OCI-LY1 (cell line): Measurements from ENCODE around the gene NOXO1.

ENCODE experiments used
- H2AFZ ChIP-seq: fragments of 200-600 bp; sonication (generic), shearing (Covaris generic); 2 replicates; pipeline ENCODE4 v1.6.0; 2014; ENCODE audit warnings: antibody characterized with exemption, mild to moderate bottlenecking, low read length
- H3F3A ChIP-seq: fragments of 200-600 bp; sonication (generic), shearing (Covaris generic); 2 replicates; pipeline ENCODE4 v1.6.0; 2014; ENCODE audit warnings: mild to moderate bottlenecking, antibody characterized with exemption, low read length, moderate library complexity; ENCODE audit not compliant: insufficient read depth
- H3K27ac ChIP-seq: fragments of 200-600 bp; sonication (generic); 2 replicates; pipeline ENCODE4 v1.5.1; 2014; ENCODE audit warnings: low read length, mixed run types, mild to moderate bottlenecking, low read depth; ENCODE audit not compliant: poor library complexity, severe bottlenecking
- H3K27me3 ChIP-seq: fragments of 200-600 bp; sonication (generic); 2 replicates; pipeline ENCODE4 v1.6.0; 2014; ENCODE audit warnings: antibody characterized with exemption, mild to moderate bottlenecking, low read length, moderate library complexity; ENCODE audit not compliant: insufficient read depth
- H3K36me3 ChIP-seq: fragments of 200-600 bp; sonication (generic); 2 replicates; pipeline ENCODE4 v1.6.1; 2014; ENCODE audit warnings: mild to moderate bottlenecking, antibody characterized with exemption, low read length, moderate library complexity, mixed read lengths; ENCODE audit not compliant: insufficient read depth
- H3K4me1 ChIP-seq: fragments of 200-600 bp; sonication (generic); 2 replicates; pipeline ENCODE4 v1.5.1; 2014; ENCODE audit warnings: mild to moderate bottlenecking, low read length, moderate library complexity; ENCODE audit not compliant: insufficient read depth, severe bottlenecking
- H3K4me2 ChIP-seq: fragments of 200-600 bp; sonication (generic), shearing (Covaris generic); 2 replicates; pipeline ENCODE4 v1.6.1; 2014; ENCODE audit warnings: low read length
- H3K4me3 ChIP-seq: fragments of 200-600 bp; sonication (generic); 2 replicates; pipeline ENCODE4 v1.5.1; 2014; ENCODE audit warnings: low read length, low read depth, mild to moderate bottlenecking, mixed read lengths; ENCODE audit not compliant: poor library complexity, severe bottlenecking
- H3K79me2 ChIP-seq: fragments of 200-600 bp; shearing (Covaris generic); 2 replicates; pipeline ENCODE4 v1.6.1; 2016; ENCODE audit warnings: mixed run types, low read length, mixed read lengths; ENCODE audit not compliant: insufficient read depth
- H3K9ac ChIP-seq: fragments of 200-600 bp; sonication (generic), shearing (Covaris generic); 2 replicates; pipeline ENCODE4 v1.6.1; 2014; ENCODE audit warnings: mild to moderate bottlenecking, low read length, mixed read lengths
- H3K9me2 ChIP-seq: fragments of 200-600 bp; sonication (generic), shearing (Covaris generic); 2 replicates; pipeline ENCODE4 v1.6.1; 2014; ENCODE audit warnings: low read depth, mild to moderate bottlenecking, low read length, mixed read lengths
- H3K9me3 ChIP-seq: fragments of 200-600 bp; shearing (Covaris generic); 2 replicates; pipeline ENCODE4 v1.6.1; 2014; ENCODE audit warnings: low read length, mixed read lengths
- H4K20me1 ChIP-seq: fragments of 200-600 bp; sonication (generic), shearing (Covaris generic); 2 replicates; pipeline ENCODE4 v1.6.0; 2016; ENCODE audit warnings: mild to moderate bottlenecking, low read length; ENCODE audit not compliant: insufficient read depth
- EZH2 ChIP-seq: fragments of 200-600 bp; sonication (generic), shearing (Covaris generic); IDR thresholded peaks from 2 replicates; pipeline ENCODE4 v1.8.0; 2017; ENCODE audit warnings: borderline replicate concordance, mixed run types, mild to moderate bottlenecking, antibody characterized with exemption, low read length, moderate library complexity, mixed read lengths
- TF ChIP-seq, protein P1 (sequence below): fragments of 200-600 bp; sonication (generic), shearing (Covaris generic); IDR thresholded peaks from 2 replicates; pipeline ENCODE4 v1.5.1; 2017; ENCODE audit warnings: mild to moderate bottlenecking, antibody characterized with exemption, low read length, moderate library complexity, mixed read lengths

Gene NOXO1

DNA sequence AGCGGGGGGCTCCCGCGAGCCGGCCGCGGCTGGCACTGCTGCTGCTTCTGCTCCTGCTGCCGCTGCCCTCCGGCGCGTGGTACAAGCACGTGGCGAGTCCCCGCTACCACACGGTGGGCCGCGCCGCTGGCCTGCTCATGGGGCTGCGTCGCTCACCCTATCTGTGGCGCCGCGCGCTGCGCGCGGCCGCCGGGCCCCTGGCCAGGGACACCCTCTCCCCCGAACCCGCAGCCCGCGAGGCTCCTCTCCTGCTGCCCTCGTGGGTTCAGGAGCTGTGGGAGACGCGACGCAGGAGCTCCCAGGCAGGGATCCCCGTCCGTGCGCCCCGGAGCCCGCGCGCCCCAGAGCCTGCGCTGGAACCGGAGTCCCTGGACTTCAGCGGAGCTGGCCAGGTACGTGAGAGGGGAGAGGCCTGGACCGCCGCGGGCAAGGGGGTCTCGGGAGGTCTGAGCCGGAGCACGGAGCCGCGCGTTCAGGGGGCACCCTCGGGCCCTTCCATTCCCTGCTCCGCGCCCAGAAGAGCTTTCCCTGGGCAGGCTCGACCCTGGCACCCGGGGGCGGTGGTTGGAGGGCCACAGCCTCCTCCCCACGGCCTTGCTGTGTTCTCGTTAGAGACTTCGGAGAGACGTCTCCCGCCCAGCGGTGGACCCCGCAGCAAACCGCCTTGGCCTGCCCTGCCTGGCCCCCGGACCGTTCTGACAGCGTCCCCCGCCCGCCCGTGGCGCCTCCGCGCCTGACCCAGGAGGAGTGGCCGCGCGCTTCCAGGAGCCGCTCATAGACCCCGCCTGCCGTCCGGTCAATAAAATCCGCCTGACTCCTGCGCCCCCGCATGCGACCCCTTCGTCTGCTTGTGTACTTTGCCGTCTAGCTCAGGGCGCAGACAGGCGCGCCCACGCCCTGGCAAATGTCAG, 38.9 kb upstream of the NOXO1 start:
- H3K27ac ChIP-seq = no peak overlapping the region
- H4K20me1 ChIP-seq = no peaks in the 10 kb centered on the region
- no peaks in the 10 kb centered on the region for H3K9me2 ChIP-seq
- no peak overlapping the region for H3K4me2 ChIP-seq
- H3K4me3 ChIP-seq = no peak overlapping the region
- H3K4me1 ChIP-seq = peaks cover 12% of the 10 kb centered on the region
- no peaks in the 10 kb centered on the region for H3K9me3 ChIP-seq
- H2AFZ ChIP-seq = no peak overlapping the region
- no peaks in the 10 kb centered on the region for H3K79me2 ChIP-seq
- peaks cover 1% of the 10 kb centered on the region; the same call in 1 of the 2 replicates for H3K27me3 ChIP-seq
- H3K9ac ChIP-seq = no peak overlapping the region
- H3K36me3 ChIP-seq = no peaks in the 10 kb centered on the region
- TF ChIP-seq, protein P1, sequence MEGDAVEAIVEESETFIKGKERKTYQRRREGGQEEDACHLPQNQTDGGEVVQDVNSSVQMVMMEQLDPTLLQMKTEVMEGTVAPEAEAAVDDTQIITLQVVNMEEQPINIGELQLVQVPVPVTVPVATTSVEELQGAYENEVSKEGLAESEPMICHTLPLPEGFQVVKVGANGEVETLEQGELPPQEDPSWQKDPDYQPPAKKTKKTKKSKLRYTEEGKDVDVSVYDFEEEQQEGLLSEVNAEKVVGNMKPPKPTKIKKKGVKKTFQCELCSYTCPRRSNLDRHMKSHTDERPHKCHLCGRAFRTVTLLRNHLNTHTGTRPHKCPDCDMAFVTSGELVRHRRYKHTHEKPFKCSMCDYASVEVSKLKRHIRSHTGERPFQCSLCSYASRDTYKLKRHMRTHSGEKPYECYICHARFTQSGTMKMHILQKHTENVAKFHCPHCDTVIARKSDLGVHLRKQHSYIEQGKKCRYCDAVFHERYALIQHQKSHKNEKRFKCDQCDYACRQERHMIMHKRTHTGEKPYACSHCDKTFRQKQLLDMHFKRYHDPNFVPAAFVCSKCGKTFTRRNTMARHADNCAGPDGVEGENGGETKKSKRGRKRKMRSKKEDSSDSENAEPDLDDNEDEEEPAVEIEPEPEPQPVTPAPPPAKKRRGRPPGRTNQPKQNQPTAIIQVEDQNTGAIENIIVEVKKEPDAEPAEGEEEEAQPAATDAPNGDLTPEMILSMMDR = no peak
- H3F3A ChIP-seq = no peaks in the 10 kb centered on the region

DNA sequence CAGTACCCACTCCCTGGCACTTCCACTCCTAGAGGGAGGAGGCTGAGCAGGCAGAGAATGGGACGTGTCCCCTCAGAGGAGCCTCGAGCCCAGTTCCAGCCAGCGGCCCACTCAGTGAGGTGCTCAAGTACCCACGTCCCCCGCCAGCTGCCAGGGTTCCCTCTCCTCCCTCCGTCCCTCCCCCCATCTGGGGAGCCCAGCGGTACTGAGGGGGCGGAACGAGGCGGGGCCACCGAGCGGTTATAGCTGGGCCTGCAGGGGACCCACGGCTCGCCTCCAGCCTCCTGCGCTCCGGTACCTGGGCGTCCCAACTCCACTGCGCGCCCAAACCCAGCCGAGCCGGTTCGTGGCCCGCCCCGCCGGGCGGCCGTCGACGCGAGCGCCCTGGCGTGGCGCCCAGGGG, 38.2 kb upstream of the NOXO1 start, which contains the start of gene NPW:
TSS of gene NPW (plus strand) at position 268 of the 403 bp plus-strand sequence.
- Histone ChIP-seq H3F3A (no peaks in the 10 kb centered on the region), H3K79me2 (no peaks in the 10 kb centered on the region), H2AFZ (no peak within 1 kb of the TSS), H3K4me2 (no peak within 1 kb of the TSS), H3K27me3 (no peaks in the 10 kb centered on the region), H3K4me1 (peaks cover 12% of the 10 kb centered on the region), H3K9ac (no peak within 1 kb of the TSS), H4K20me1 (no peaks in the 10 kb centered on the region), H3K27ac (no peak within 1 kb of the TSS), H3K9me3 (no peaks in the 10 kb centered on the region), H3K4me3 (no peak within 1 kb of the TSS), H3K9me2 (no peaks in the 10 kb centered on the region), H3K36me3 (no peaks in the 10 kb centered on the region)
- TF ChIP-seq, protein P1 = no peak
- no peak for TF ChIP-seq EZH2

DNA sequence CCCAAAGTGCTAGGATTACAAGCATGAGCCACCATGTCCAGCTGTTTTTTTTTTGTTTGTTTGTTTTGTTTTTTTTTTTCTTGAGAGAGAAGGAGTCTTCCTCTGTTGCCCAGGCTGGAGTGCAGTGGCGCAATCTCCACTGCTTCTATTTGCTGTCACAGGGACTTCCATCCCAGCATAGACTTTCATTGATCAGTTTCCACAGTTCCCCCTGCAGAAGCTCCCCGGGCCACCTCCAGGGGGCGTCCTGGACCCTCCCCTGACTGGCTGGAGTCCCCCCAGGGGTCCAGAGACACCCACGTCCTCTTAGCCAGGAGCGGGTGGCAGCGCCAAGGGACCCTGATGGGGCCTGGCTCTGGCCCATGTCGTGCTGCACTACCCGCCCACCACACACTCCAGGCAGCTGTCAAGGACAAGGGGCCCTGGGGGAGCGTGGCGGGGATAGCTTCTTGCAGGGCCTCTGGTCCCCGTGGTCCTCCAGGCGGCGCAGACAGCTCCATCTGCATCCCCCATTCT, 35.2 kb upstream of the NOXO1 start:
- no peak overlapping the region for H2AFZ ChIP-seq
- no peaks in the 10 kb centered on the region for H3K36me3 ChIP-seq
- no peaks in the 10 kb centered on the region for H3K4me1 ChIP-seq
- H3K27me3 ChIP-seq = no peaks in the 10 kb centered on the region
- H3F3A ChIP-seq = no peaks in the 10 kb centered on the region
- H3K9me3 ChIP-seq = no peaks in the 10 kb centered on the region
- no peaks in the 10 kb centered on the region for H4K20me1 ChIP-seq
- TF ChIP-seq, protein P1 = peak; percentile 57
- no peak for TF ChIP-seq EZH2
- no peak overlapping the region for H3K9ac ChIP-seq
- H3K4me2 ChIP-seq = no peak overlapping the region
- H3K79me2 ChIP-seq = no peaks in the 10 kb centered on the region
- H3K4me3 ChIP-seq = no peak overlapping the region
- H3K27ac ChIP-seq = no peak overlapping the region
- H3K9me2 ChIP-seq = no peaks in the 10 kb centered on the region
